DOHH2 (cell line): ENCODE results near the gene RGS4.

Experiments
- H3F3A ChIP-seq: fragments of 200-600 bp; sonication (generic), shearing (Covaris generic); 2 replicates; pipeline ENCODE4 v1.6.0; 2016; ENCODE audit warnings: antibody characterized with exemption, mild to moderate bottlenecking; ENCODE audit not compliant: control insufficient read depth, insufficient read depth
- H3K27ac ChIP-seq: fragments of 200-600 bp; sonication (generic); 2 replicates; pipeline ENCODE4 v1.5.1; 2014; ENCODE audit warnings: low read depth, mild to moderate bottlenecking, low read length, moderate library complexity
- H3K27me3 ChIP-seq: fragments of 200-600 bp; sonication (generic); 2 replicates; pipeline ENCODE4 v1.6.1; 2014; ENCODE audit warnings: mild to moderate bottlenecking, low read length, mixed read lengths; ENCODE audit not compliant: control insufficient read depth
- H3K36me3 ChIP-seq: fragments of 200-600 bp; sonication (generic); 2 replicates; pipeline ENCODE4 v1.6.1; 2014; ENCODE audit warnings: mild to moderate bottlenecking, low read length, moderate library complexity, mixed read lengths; ENCODE audit not compliant: control insufficient read depth
- H3K4me1 ChIP-seq: fragments of 200-600 bp; sonication (generic); 2 replicates; pipeline ENCODE4 v1.6.1; 2014; ENCODE audit warnings: mild to moderate bottlenecking, low read length, mixed read lengths; ENCODE audit not compliant: control insufficient read depth
- H3K4me2 ChIP-seq: fragments of 200-600 bp; sonication (generic); 2 replicates; pipeline ENCODE4 v1.6.0; 2014; ENCODE audit warnings: mild to moderate bottlenecking, low read length, moderate library complexity
- H3K4me3 ChIP-seq: fragments of 200-600 bp; sonication (generic); 2 replicates; pipeline ENCODE4 v1.5.1; 2014; ENCODE audit warnings: mild to moderate bottlenecking, low read length, mixed read lengths
- H3K79me2 ChIP-seq: fragments of 200-600 bp; sonication (generic); 2 replicates; pipeline ENCODE4 v1.6.1; 2014; ENCODE audit warnings: mild to moderate bottlenecking, low read length, mixed read lengths; ENCODE audit not compliant: control insufficient read depth
- H3K9me2 ChIP-seq: fragments of 200-600 bp; sonication (generic); replicated peaks from 2 replicates; pipeline ENCODE4 v1.6.1; 2014; ENCODE audit warnings: mild to moderate bottlenecking, low read length, mixed read lengths; ENCODE audit not compliant: control insufficient read depth
- H3K9me3 ChIP-seq: fragments of 200-600 bp; sonication (generic); 2 replicates; pipeline ENCODE4 v1.6.1; 2014; ENCODE audit warnings: antibody characterized with exemption, low read length, mixed read lengths; ENCODE audit not compliant: control insufficient read depth, insufficient read depth
- H4K20me1 ChIP-seq: fragments of 200-600 bp; sonication (generic); 2 replicates; pipeline ENCODE4 v1.6.0; 2014; ENCODE audit warnings: low read depth, mild to moderate bottlenecking, antibody characterized with exemption, low read length, moderate library complexity; ENCODE audit not compliant: control insufficient read depth, insufficient read depth
- EZH2phosphoT487 ChIP-seq: fragments of 200-600 bp; sonication (generic); IDR thresholded peaks from 2 replicates; pipeline ENCODE4 v1.6.1; 2017; ENCODE audit warnings: borderline replicate concordance, mild to moderate bottlenecking, antibody characterized with exemption, low read length, moderate library complexity, mixed read lengths
- TF ChIP-seq, protein P1 (sequence below): fragments of 200-600 bp; sonication (generic); IDR thresholded peaks from one replicate; pipeline ENCODE4 v1.5.1; 2014; ENCODE audit warnings: antibody characterized with exemption, mild to moderate bottlenecking, low read depth, low read length; ENCODE audit not compliant: poor library complexity, severe bottlenecking

The RGS4 gene

DNA sequence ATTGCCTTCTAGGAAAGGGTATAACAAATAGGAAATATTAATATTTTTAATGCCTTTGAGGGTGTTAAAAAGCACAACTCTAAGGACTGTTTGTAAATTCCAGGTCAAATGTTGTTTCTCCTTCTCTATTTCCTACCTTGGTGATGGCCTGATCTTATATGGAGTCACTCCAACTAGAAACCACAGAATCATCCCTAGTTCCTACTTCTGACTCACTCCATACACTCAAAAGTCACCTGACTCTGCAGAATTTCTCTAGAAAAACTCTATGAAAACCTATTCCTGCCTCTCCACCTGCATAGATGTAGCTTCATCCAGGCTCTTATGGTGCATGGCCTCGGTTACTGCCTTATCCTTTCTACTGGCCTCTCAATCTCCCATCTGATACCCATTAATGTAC, 14.5 kb downstream of the RGS4 start:
- TF ChIP-seq, protein P1, sequence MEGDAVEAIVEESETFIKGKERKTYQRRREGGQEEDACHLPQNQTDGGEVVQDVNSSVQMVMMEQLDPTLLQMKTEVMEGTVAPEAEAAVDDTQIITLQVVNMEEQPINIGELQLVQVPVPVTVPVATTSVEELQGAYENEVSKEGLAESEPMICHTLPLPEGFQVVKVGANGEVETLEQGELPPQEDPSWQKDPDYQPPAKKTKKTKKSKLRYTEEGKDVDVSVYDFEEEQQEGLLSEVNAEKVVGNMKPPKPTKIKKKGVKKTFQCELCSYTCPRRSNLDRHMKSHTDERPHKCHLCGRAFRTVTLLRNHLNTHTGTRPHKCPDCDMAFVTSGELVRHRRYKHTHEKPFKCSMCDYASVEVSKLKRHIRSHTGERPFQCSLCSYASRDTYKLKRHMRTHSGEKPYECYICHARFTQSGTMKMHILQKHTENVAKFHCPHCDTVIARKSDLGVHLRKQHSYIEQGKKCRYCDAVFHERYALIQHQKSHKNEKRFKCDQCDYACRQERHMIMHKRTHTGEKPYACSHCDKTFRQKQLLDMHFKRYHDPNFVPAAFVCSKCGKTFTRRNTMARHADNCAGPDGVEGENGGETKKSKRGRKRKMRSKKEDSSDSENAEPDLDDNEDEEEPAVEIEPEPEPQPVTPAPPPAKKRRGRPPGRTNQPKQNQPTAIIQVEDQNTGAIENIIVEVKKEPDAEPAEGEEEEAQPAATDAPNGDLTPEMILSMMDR: no peak
- no peak for TF ChIP-seq EZH2phosphoT487
- Histone ChIP-seq H3K9me2 (no peaks in the 10 kb centered on the region), H3F3A (no peaks in the 10 kb centered on the region), H4K20me1 (no peaks in the 10 kb centered on the region), H3K4me3 (no peak overlapping the region), H3K4me1 (no peaks in the 10 kb centered on the region), H3K36me3 (no peaks in the 10 kb centered on the region), H3K27ac (no peak overlapping the region), H3K4me2 (no peak overlapping the region), H3K79me2 (no peaks in the 10 kb centered on the region), H3K27me3 (no peaks in the 10 kb centered on the region), H3K9me3 (no peaks in the 10 kb centered on the region)

DNA sequence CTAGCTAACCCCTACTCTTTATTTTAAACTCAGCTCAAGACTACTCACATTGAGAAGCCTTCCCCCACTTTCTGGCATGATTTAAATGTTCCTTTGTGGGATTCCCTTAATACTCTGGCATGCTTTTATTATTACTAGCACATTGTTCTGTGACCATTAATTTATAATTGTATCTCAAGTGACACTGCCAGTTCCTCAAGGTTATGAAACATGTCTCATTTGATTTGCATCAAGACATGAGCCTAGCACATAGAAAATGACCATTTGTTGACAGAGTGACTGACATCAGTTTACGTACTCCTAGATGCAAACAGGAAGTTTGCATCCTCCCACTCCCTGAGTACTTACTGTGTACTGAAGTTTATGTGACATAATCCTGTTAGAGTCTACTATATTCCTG, 15.2 kb downstream of the RGS4 start:
- Histone ChIP-seq H3K27ac (no peak overlapping the region), H3K36me3 (no peaks in the 10 kb centered on the region), H3K27me3 (no peaks in the 10 kb centered on the region), H3K4me1 (no peaks in the 10 kb centered on the region), H3F3A (no peaks in the 10 kb centered on the region), H3K4me2 (no peak overlapping the region), H3K9me3 (no peaks in the 10 kb centered on the region), H3K9me2 (no peaks in the 10 kb centered on the region), H3K79me2 (no peaks in the 10 kb centered on the region), H3K4me3 (no peak overlapping the region), H4K20me1 (no peaks in the 10 kb centered on the region)
- TF ChIP-seq EZH2phosphoT487: no peak
- TF ChIP-seq, protein P1: no peak

DNA sequence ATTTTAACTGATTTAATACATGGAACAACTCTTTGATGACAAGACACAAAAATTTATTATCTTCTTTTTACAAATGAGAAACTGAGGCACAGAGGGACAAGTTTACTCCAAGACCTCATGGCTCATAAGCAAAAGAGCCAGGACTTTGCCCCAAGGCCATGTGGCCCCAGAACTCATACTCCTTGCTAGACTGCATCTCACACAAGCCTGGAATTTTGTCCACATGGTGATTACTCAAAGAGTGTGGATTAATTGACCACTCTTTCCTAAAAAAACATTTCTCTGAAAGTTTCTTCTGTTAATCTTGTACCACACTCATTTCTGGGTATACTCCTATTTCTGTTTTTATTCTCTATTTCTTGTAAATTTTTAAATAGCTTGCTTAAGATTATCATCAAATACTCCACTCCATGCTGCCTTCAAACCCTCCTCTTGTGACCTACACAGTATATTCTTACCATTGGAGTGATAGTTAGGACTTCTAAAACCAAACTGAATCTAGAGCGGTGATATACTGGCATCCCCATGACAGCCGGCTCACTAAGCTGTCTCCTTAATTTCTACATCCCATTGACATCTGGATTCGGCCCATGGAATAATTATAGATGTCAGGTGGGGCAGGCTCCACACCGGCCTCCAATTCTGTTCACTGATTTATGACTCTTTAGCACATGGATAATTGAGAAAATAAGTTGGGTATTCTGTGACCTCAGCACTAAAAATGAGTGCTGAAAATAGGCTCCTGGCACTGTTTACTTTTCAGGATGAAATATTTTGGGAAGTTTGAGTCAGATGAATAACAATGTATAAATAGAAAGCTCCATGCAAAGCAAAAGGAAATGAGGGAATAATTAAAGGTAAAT, 16.1 kb downstream of the RGS4 start:
- H3K27ac ChIP-seq: no peak overlapping the region

More for the DNA sequence above, 16.1 kb downstream of the RGS4 start:
- H4K20me1 ChIP-seq: no peaks in the 10 kb centered on the region
- H3K36me3 ChIP-seq: no peaks in the 10 kb centered on the region
- no peak overlapping the region for H3K4me3 ChIP-seq
- no peaks in the 10 kb centered on the region for H3K79me2 ChIP-seq
- H3K4me2 ChIP-seq: no peak overlapping the region
- no peaks in the 10 kb centered on the region for H3F3A ChIP-seq
- H3K27me3 ChIP-seq: no peaks in the 10 kb centered on the region
- H3K9me2 ChIP-seq: no peaks in the 10 kb centered on the region
- no peak for TF ChIP-seq EZH2phosphoT487
- TF ChIP-seq, protein P1: no peak
- H3K9me3 ChIP-seq: no peaks in the 10 kb centered on the region
- no peaks in the 10 kb centered on the region for H3K4me1 ChIP-seq
